ENCODE results near the gene SNAP25.

GRCh38 chr20:10280018-10280908, 61.6 kb downstream of the SNAP25 start:
- no peak for TF ChIP-seq CTCF (IDR thresholded peaks at IDR 0.05)
- TF ChIP-seq POLR2AphosphoS5 (IDR thresholded peaks at IDR 0.05), result no peak
- TF ChIP-seq POLR2A (IDR thresholded peaks at IDR 0.05), result no peak
- TF ChIP-seq EP300 (IDR thresholded peaks at IDR 0.05), result no peak
